K562 (cell line): ENCODE results near the gene WDR27. TPM values are rescaled to one million over a fixed set of nuclear protein-coding genes. Genes with fewer than 3 reads are reported as not detected.

ENCODE experiments used
- ATAC-seq: fragments of 200-7000 bp; cut with Tn5 transposase; 3 replicates; pipeline ENCODE4 v1.9.1; 2020; ENCODE audit warnings: moderate library complexity
- BruUV-seq: library from RNA; stranded (reverse); fragments of 400-500 nt; replicated peaks from 2 replicates; lab custom pipeline; 2021; lab: Mats Ljungman, UMichigan
- CTCF ChIA-PET: fragments of 300-600 bp; formaldehyde crosslinking; extraction: SDS; loops from one replicate; lab custom pipeline; 2021; ENCODE audit warnings: low intra/inter-chr PET ratio; lab: Yijun Ruan, JAX
- POLR2A ChIA-PET: fragments of 300-600, 350-650 bp; sonication (Branson Sonifier 250); formaldehyde crosslinking; extraction: SDS; loops from one replicate; lab custom pipeline; 2021; ENCODE audit warnings: antibody characterized with exemption, inconsistent platforms; lab: Yijun Ruan, JAX
- DNase-seq, 4 experiments: peaks; one replicate each; pipeline versions ENCODE4 v3.0.0 to v3.0.0-alpha.2; 2011 to 2018; ENCODE audit warnings: low spot score in 3 of 4, mixed read lengths in 3 of 4; ENCODE audit errors: extremely low read depth in 1 of 4
- FAIRE-seq: peaks from 2 replicates; lab custom pipeline; 2011; peaks lifted over from hg19 to GRCh38; lab: Jason Lieb, UNC
- H2AFZ ChIP-seq: 2 replicates; pipeline ENCODE4 v1.6.0; 2011; ENCODE audit warnings: low read depth, low read length, control low read depth, inconsistent platforms
- H3K27ac ChIP-seq: fragments of 200-600 bp; 3 replicates; pipeline ENCODE4 v1.8.0; 2011; ENCODE audit warnings: low read depth, mild to moderate bottlenecking, control low read depth, inconsistent platforms, low read length, moderate library complexity, mixed read lengths; ENCODE audit errors: extremely low read depth
- H3K27me3 ChIP-seq, 2 experiments: fragments of 300-600 bp in 1 of 2; 2 replicates in 1 of 2; 3 replicates in 1 of 2; pipeline versions ENCODE4 v1.6.0 to v1.8.0; 2011; ENCODE audit warnings: inconsistent platforms in 2 of 2, low read length in 2 of 2, mild to moderate bottlenecking in 1 of 2, mixed read lengths in 1 of 2, moderate library complexity in 1 of 2; ENCODE audit not compliant: control insufficient read depth in 2 of 2, insufficient read depth in 2 of 2
- H3K36me3 ChIP-seq: fragments of 300-600 bp; 3 replicates; pipeline ENCODE4 v1.8.0; 2011; ENCODE audit warnings: mild to moderate bottlenecking, low read length, inconsistent platforms; ENCODE audit not compliant: control insufficient read depth, insufficient read depth
- H3K4me1 ChIP-seq, 2 experiments: fragments of 200-600 bp in 1 of 2; replicated peaks in 1 of 2; 2 replicates in 1 of 2; 3 replicates in 1 of 2; pipeline versions ENCODE4 v1.5.1 to v1.8.0; 2011; ENCODE audit warnings: inconsistent platforms in 2 of 2, low read length in 2 of 2, mild to moderate bottlenecking in 1 of 2, mixed read lengths in 1 of 2, moderate library complexity in 1 of 2; ENCODE audit not compliant: control insufficient read depth in 2 of 2, insufficient read depth in 2 of 2
- H3K4me2 ChIP-seq: 2 replicates; pipeline ENCODE4 v1.6.1; 2011; ENCODE audit warnings: low read length, control low read depth, inconsistent platforms, mixed read lengths; ENCODE audit not compliant: insufficient read depth
- H3K4me3 ChIP-seq: fragments of 200-600 bp; sonication (generic), shearing (Covaris generic); 2 replicates; pipeline ENCODE4 v1.5.1; 2016; ENCODE audit warnings: control low read depth, inconsistent platforms
- H3K79me2 ChIP-seq: fragments of 200-600 bp; 3 replicates; pipeline ENCODE4 v1.8.0; 2011; ENCODE audit warnings: low read length, inconsistent platforms; ENCODE audit not compliant: control insufficient read depth, insufficient read depth
- H3K9ac ChIP-seq, 2 experiments: 2 replicates each; pipeline versions ENCODE4 v1.6.0 to v1.6.1; 2011; ENCODE audit warnings: low read depth in 2 of 2, low read length in 2 of 2, control low read depth in 1 of 2, inconsistent platforms in 1 of 2, mild to moderate bottlenecking in 1 of 2, mixed read lengths in 1 of 2; ENCODE audit not compliant: insufficient read depth in 1 of 2
- H3K9me1 ChIP-seq: one replicate; pipeline ENCODE4 v1.6.0; 2011; ENCODE audit warnings: inconsistent platforms, mild to moderate bottlenecking, low read length, moderate library complexity; ENCODE audit not compliant: control insufficient read depth, insufficient read depth
- H3K9me3 ChIP-seq: replicated peaks from 2 replicates; pipeline ENCODE4 v1.5.1; 2011; ENCODE audit warnings: low read depth, low read length, inconsistent platforms; ENCODE audit not compliant: control insufficient read depth, insufficient read depth
- H4K20me1 ChIP-seq: replicated peaks from 2 replicates; pipeline ENCODE4 v1.6.1; 2011; ENCODE audit warnings: low read length, inconsistent platforms, mixed read lengths; ENCODE audit not compliant: control insufficient read depth, insufficient read depth
- DDX20 ChIP-seq: fragments of 450-650 bp; IDR thresholded peaks from 2 replicates; pipeline ENCODE4 v1.6.1; 2016; ENCODE audit warnings: missing genetic modification characterization, low read depth, mild to moderate bottlenecking, missing compliant biosample characterization, moderate library complexity
- SNRNP70 ChIP-seq: fragments of 200-400 bp; formaldehyde crosslinking; optimal IDR thresholded peaks from 2 replicates; pipeline ENCODE3; 2017; ENCODE audit warnings: low read depth, low read length
- ZNF146 ChIP-seq: IDR thresholded peaks from one replicate; pipeline ENCODE4 v1.6.1; 2018; ENCODE audit warnings: missing compliant biosample characterization; ENCODE audit not compliant: unreplicated experiment
- ZNF324 ChIP-seq: fragments of 250-450 bp; sonication (Bioruptor Pico); IDR thresholded peaks from 2 replicates; pipeline ENCODE4 v1.4.0; 2020; ENCODE audit warnings: mild to moderate bottlenecking
- ZNF583 ChIP-seq: fragments of 250-450 bp; sonication (Bioruptor Pico); IDR thresholded peaks from 2 replicates; pipeline ENCODE4 v1.4.0; 2020
- WGBS: fragments of 100-300 bp; shearing (Covaris generic); methylation state at CpG from one replicate; pipeline ENCODE4 v1.1.6; 2016; ENCODE audit warnings: low coverage, mixed read lengths; ENCODE audit not compliant: insufficient coverage; ENCODE audit errors: missing lambda C conversion rate; 5-methylcytosine and 5-hydroxymethylcytosine counted together
- in situ Hi-C: fragments of 300-500 bp; cut with MboI; formaldehyde crosslinking; loops from 4 replicates; pipeline ENCODE4 v1.15.0; 2018; ENCODE audit warnings: inconsistent platforms, mixed read lengths
- intact Hi-C: fragments of 100-400 bp; cut with micrococcal nuclease; formaldehyde crosslinking; loops from 2 replicates; pipeline ENCODE4 v1.14.2; 2022
- polyA plus RNA-seq, 8 experiments: library from polyadenylated mRNA; depleted of rRNA in 4 of 8; stranded (reverse) in 5 of 8; unstranded in 3 of 8; fragments of >200 nt; fragmentation: Nextera tagmentation in 2 of 8; fragmentation: Illumina TruSeq in 1 of 8; extraction: Ambion mirVana in 2 of 8; extraction: Trizol in 1 of 8; gene quantifications; 2 replicates each; pipeline versions ENCODE4 v1.2.1 to v1.2.3, GENCODE V29; 2011 to 2014; ENCODE audit warnings: inconsistent platforms in 1 of 8, missing spikeins in 1 of 8
- total RNA-seq, 7 experiments: library from RNA; depleted of rRNA in 6 of 7; stranded (reverse); fragments of >200 nt in 6 of 7; fragmentation: Illumina TruSeq in 2 of 7; extraction: Trizol in 2 of 7; gene quantifications; 2 replicates each; pipeline versions ENCODE4 v1.2.1 to v1.2.3, GENCODE V29; 2011 to 2021; ENCODE audit warnings: low replicate concordance in 1 of 7
- TF ChIP-seq, protein P1 (sequence below), 3 experiments: IDR thresholded peaks in 2 of 3; conservative IDR thresholded peaks in 1 of 3; 2 replicates each; pipeline ENCODE4 v1.5.1; 2011 to 2012; ENCODE audit warnings: low read length in 3 of 3, mild to moderate bottlenecking in 3 of 3, control low read depth in 2 of 3, improper control_type of control experiment in 1 of 3, inconsistent platforms in 1 of 3, low read depth in 1 of 3, mixed read lengths in 1 of 3, moderate library complexity in 1 of 3; ENCODE audit not compliant: insufficient read depth in 2 of 3

Gene WDR27
- total and polyA plus RNA-seq, 9 of the 15 experiments (the other 6 are each of a cell fraction or from before 2014, with no cell fraction given): 4.3 to 77.2 (median 22.7) TPM

DNA sequence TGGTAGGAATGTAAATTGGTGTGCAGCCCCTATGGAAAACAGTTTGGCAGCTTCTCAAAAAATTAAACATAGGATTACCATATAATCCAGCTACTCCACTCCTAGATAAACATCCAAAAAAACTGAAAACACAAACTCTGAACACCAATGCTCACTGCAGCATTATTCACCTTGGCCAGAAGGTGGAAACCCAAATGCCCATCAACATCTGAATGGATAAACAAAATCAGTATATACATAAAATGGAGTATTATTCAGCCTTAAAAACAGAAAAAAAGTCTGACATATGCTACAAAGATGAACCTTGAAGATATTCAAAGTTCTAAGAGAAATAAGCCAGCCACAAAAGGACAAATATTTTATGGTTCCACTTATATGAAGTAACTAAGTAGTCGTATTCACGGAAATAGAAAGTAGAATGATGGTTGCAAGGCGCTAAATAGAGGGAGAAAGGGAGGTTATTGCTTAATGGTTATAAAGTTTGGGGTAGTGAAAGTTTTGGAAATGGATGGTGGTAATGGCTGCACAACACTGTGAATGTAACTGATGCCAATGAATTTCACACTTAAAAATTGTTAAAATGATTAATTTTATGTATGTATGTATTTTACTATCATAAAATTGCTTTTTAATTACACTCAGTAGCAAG, 18.5 kb upstream of the WDR27 start:
- H3K36me3 ChIP-seq: peaks cover 43% of the 10 kb centered on the region
- in situ Hi-C loops (no loop called here), intact Hi-C loops (no loop called here)
- H3K9me3 ChIP-seq: no peaks in the 10 kb centered on the region
- ATAC-seq (no peak), FAIRE-seq (no peak), DNase-seq (no peak)
- no peaks in the 10 kb centered on the region for H3K27me3 ChIP-seq
- peaks cover 6% of the 10 kb centered on the region for H4K20me1 ChIP-seq
- no peak overlapping the region for H3K27ac ChIP-seq
- H3K9ac ChIP-seq: no peak overlapping the region
- no TSS peak for BruUV-seq
- 93% methylated on average over 3 of the region's 3 CpGs for WGBS
- H3K4me2 ChIP-seq: no peak overlapping the region
- TF ChIP-seq, protein P1, sequence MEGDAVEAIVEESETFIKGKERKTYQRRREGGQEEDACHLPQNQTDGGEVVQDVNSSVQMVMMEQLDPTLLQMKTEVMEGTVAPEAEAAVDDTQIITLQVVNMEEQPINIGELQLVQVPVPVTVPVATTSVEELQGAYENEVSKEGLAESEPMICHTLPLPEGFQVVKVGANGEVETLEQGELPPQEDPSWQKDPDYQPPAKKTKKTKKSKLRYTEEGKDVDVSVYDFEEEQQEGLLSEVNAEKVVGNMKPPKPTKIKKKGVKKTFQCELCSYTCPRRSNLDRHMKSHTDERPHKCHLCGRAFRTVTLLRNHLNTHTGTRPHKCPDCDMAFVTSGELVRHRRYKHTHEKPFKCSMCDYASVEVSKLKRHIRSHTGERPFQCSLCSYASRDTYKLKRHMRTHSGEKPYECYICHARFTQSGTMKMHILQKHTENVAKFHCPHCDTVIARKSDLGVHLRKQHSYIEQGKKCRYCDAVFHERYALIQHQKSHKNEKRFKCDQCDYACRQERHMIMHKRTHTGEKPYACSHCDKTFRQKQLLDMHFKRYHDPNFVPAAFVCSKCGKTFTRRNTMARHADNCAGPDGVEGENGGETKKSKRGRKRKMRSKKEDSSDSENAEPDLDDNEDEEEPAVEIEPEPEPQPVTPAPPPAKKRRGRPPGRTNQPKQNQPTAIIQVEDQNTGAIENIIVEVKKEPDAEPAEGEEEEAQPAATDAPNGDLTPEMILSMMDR (IDR thresholded peaks at IDR 0.05 in 2 of 3, conservative IDR thresholded peaks at IDR 0.05 in 1 of 3; ENCODE audit: insufficient read depth in 2 of 3, low read depth in 1 of 3, low read length in 3 of 3): peak in 2 of 3 experiments; percentile 13 to 15; a peak in 1 of 6 replicates
- TF ChIP-seq ZNF583 (CRISPR knock-in tag) (no peak), SNRNP70 (no peak), ZNF146 (CRISPR knock-in tag) (no peak), ZNF324 (no peak), DDX20 (no peak)
- CTCF ChIA-PET: no interaction called here
- peaks cover 49% of the 10 kb centered on the region for H3K79me2 ChIP-seq
- POLR2A ChIA-PET: interaction anchor here (0.6 to 7.0 kb wide), 4 partner anchors 10 to 15 kb away, joined by 3 to 46 read pairs (median 4); no protein-coding TSS in a partner anchor
- H3K4me1 ChIP-seq: peaks cover 19 to 20% of the 10 kb centered on the region in 2 experiments
- H3K4me3 ChIP-seq: no peak overlapping the region
- H2AFZ ChIP-seq: no peak overlapping the region
- no peaks in the 10 kb centered on the region for H3K9me1 ChIP-seq
